GM18858 (cell line): ENCODE measurements around the gene MIGA1.
"Not testable (repeated sequence)": the region's sequence is repeated elsewhere in the genome, so short reads cannot be mapped to it uniquely, and the experiment has no call there.

Experiments
- ATAC-seq: cut with Tn5 transposase; IDR thresholded peaks from one replicate; pipeline ENCODE4 v1.9.1; 2021; ENCODE audit not compliant: unreplicated experiment

MIGA1 gene

DNA sequence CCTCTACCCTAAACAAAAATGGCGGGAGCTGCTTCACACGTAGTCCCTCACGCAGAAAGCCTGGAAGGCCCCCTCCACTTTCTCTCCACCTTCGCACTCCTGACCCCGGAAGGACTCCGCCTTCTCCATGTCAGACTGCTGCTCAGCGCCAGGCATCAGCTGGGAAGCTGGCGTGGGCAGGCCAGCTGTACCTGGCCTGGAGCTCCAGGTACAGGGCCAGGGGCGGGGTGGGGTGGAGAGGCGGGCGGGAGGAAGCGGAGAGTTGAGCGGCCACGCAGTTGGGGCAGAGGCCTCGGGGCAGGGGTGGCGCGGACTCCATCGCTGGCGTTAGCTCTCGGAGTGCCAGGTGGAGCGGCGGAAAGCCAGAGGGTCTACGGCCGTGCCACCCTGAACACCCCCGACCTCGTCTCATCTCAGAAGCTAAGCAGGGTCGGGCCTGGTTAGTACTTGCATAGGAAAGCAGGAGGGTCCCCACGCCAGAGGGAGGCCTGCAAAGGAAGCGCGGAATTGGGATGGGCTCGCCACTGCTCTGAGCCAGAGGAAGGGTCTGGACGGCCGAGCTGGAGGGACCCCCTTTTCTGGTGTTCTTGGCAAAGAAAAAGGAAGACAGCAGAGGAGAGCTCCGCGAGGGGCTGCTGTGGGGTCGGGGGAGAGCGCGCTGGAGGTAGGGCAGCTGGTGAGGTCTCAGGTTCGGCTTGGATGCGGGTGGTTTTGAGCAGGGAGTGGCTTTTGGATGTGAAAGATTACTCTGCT, at the start of gene MIGA1:
Gene MIGA1 (plus strand): TSS at position 121 of the 753 bp plus-strand sequence. CDS start 3,604 bp downstream, outside the sequence.
- peak; percentile 95 for ATAC-seq

GRCh38 chr1:77732090-77732489, 47.4 kb upstream of the MIGA1 start:
- ATAC-seq, result no peak

DNA sequence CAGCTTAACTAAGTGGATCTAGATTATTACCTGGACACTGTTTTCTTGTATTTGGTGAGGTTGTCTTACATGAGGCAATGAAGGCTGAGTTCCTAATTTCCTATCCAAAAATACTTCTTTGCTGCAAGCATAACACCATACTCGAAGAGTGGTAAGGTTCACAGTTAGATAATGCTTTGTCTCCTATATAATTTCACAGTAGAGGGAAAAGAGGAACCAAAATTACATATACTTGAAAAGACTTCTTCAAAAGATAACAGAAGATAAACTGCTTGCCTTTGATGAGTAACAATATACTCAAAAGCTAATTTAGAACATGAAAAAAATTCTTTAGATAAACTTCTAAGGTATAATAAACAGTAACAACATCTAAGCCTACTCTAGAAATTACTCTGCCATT, 40.2 kb upstream of the MIGA1 start:
- ATAC-seq, result no peak

GRCh38 chr1:77741316-77741715, 38.1 kb upstream of the MIGA1 start:
- ATAC-seq, result no peak

DNA sequence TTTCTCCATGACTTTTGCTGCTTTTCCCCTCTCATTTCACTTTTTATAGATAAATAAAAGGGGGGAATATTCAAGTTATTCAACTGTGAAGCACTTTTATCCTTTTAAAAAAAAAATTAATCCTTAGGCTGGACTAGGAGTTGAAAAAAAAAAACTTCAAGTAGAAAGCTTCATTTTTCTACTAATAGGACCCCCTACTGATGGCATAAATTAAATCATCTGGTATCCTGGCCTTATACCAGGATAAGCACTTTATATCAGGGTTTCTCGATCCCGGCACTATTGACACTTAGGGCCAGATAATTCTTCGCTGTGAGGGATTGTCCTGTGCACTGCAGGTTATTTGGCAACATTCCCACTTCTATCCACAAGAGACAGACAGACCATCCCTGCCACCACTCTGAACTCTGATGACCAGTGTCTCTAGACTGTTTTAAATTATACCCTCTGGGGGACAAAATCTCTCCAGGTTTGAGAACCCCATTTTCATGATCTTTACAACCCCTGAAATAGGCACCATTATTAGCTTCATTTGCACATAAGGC, 37.4 kb upstream of the MIGA1 start:
- no peak for ATAC-seq

- no peak for ATAC-seq
Observed at GRCh38 chr1:77744576-77744975, 34.9 kb upstream of the MIGA1 start.

- not testable (repeated sequence) for ATAC-seq
Observed at GRCh38 chr1:77749489-77749888, 30.0 kb upstream of the MIGA1 start.

GRCh38 chr1:77756052-77756754, 23.2 kb upstream of the MIGA1 start:
- ATAC-seq, result no peak

- no peak for ATAC-seq
Observed at GRCh38 chr1:77757066-77757584, 22.3 kb upstream of the MIGA1 start.

DNA sequence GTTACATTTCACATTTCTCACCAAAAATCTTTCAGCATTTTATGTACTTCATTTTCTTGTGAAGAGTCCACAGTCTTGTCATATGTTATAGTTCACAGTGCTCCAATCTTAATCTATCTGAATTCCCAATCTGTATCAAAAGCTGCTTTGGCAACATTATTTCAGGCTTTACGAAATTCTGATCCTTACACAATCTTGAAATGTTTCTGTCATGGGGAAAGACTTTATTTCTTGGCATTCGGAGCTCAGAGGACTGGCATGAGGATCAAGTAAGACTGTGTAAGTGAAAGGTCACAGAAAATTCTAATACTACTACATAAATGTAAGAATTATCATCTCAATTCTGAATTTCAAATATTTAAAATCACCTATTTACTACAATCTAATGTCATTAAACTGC, 21.8 kb upstream of the MIGA1 start:
- ATAC-seq, result no peak

GRCh38 chr1:77759071-77760028, 20.1 kb upstream of the MIGA1 start, which contains the start of gene USP33:
TSS of gene USP33 (minus strand) at chr1:77759852. CDS start at chr1:77741697, 18,155 bp downstream.
- ATAC-seq, result peak; percentile 95

DNA sequence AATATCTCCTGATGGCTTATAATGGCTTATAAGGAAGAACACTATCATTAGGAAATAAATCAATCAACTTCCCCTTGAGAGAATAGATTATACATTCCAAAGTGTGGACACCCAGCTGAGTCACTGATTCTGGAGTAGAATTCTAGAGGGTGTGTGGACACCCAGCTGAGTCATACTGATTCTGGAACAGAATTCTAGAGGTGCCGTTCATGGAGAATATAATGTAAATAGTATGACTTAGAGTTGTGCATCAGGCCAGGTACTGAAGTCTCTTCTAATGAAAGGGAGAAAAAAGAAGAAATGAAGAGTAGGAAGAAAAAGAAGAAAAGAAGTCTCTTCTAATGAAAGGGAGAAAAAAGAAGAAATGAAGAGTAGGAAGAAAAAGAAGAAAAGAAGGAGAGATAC, 17.4 kb upstream of the MIGA1 start:
- no peak for ATAC-seq

DNA sequence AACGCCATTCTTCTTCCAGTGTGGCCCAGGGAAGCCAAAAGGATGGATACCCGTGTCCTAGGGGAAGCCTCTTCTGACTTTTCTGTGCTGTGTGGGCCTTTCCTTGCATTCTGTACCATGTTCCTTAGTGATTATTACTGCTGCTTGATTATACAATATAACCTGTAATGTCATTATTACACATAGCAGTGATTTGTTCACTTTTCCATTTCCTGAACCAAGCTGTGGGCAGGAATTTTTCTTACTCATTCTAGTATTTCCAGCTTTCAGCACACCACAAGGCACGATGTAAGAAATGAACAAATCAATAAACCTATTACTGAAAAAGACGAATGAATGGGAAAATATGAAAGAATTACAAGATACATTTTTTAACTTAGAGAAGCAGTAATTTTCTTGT, 11.4 kb upstream of the MIGA1 start:
- ATAC-seq, result no peak

GRCh38 chr1:77776007-77776700, 3.3 kb upstream of the MIGA1 start:
- ATAC-seq, result no peak

DNA sequence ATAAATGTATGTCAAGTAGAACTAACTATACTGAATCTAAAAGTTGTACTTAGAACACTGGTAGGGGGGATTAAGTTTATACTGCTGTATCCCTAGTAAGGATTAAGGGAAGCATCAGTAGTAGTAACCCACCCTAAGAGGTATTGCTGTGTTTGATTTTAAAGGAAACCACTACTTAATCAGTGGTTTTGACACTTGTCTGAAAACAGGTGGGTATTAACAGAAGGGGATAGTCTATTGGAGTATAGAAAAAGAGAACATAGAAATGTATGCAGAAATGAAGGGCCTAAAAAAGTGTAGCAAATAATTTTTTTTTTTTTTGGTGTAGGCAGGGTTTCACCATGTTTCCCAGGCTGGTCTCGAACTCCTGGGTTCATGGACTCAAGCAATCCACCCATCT, 2.2 kb downstream of the MIGA1 start:
- no peak for ATAC-seq

DNA sequence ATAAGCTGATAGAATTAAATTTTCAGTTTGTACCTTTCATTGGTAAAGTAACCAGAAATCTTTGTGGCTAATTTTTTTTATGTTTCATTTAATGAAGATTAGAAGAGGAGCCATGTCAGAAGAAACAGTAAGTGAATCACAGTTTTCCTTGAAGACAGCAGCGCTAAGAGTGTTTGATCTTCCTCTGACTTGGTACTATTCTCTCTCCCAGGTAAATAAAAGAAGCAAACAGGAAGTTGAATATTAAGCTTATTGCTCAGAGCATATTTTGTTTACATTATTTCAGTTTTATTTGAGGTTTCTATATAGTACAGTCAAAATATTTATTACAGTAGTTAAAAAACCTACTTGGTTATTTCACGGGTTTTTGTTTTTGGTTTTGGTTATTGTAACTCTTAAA, 3.7 kb downstream of the MIGA1 start:
- no peak for ATAC-seq

GRCh38 chr1:77786093-77786741, 6.8 kb downstream of the MIGA1 start:
- not testable (repeated sequence) for ATAC-seq

GRCh38 chr1:77794550-77794949, 15.1 kb downstream of the MIGA1 start:
- ATAC-seq, result no peak

DNA sequence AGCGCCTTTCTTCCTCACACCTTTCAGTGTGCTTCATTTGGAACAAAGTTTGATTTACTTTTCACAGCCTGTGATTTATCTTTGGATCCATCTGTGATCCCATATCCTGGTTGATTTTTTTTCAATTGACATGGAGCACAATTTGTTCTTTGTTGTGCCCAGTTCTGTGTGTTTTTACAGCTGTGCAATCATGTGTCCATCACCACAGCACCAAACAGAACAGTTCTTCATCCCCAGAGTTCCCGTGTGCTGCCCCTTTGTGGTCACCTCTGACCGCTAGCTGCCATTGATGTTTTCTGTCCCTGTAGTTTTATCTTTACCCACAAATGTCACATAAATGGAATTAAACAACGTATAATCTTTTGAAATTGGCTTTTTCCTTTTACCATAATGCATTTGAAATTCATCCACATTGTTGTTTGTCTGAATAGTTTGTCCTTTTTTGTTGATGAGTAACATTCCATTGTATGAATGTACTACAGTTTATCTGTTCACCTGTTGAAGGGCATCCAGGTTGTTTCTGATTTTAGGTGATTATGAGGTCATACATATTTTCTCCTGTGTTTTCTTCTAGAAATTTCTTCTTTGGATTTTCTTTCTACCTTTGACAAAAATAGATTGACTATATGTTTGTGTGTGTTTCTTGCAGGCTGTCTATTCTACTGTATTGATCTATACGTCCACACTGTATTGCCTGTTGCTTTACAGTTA, 17.4 kb downstream of the MIGA1 start:
- ATAC-seq, result no peak
